ENCODE measurements around the gene TFPI2.
"Not testable (repeated sequence)": the region's sequence is repeated elsewhere in the genome, so short reads cannot be mapped to it uniquely, and the experiment has no call there.

TFPI2 gene

GRCh38 chr7:93920496-93921182 is 30.1 kb upstream of the TFPI2 start:
- in situ Hi-C loops (cut with MboI; ENCODE audit: low sequenced_read_pairs, unreplicated experiment): loop anchor here (25.0 kb wide), 1 partner anchor 467 kb away; the partner anchor contains the start of gene COL1A2
- no peak for TF ChIP-seq CTCF (IDR thresholded peaks at IDR 0.05; ENCODE audit: borderline replicate concordance, control extremely low read depth, extremely low read depth, insufficient read depth, missing control alignments)
- DNase-seq (ENCODE audit: low spot score): no peak

DNA sequence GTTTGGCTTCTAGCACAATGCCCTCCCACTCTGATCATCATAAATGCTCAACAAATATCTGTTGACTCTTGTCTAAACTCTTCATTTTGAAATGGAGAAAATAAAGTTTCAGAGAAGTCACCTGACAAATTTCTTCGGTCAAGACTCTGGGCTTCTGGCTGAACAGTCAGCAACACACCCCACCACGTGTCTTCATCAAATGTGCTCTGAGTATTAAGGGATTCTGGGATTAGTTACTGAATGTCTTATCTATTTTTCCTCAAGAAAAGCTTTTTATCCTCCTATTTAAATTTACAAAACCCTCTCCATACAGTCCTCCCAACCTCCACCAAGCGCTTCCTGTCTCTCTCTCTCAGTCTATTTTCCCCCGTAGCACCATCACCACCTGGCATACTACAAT is 25.8 kb upstream of the TFPI2 start:
- in situ Hi-C loops (cut with MboI; ENCODE audit: low sequenced_read_pairs, unreplicated experiment): loop anchor here (25.0 kb wide), 1 partner anchor 471 kb away; the partner anchor contains the start of gene COL1A2

GRCh38 chr7:93915888-93916287 is 25.3 kb upstream of the TFPI2 start:
- in situ Hi-C loops (cut with MboI; ENCODE audit: low sequenced_read_pairs, unreplicated experiment): loop anchor here (25.0 kb wide), 1 partner anchor 471 kb away; the partner anchor contains the start of gene COL1A2
- DNase-seq (ENCODE audit: low spot score): not testable (repeated sequence)

More for the DNA sequence above, 25.8 kb upstream of the TFPI2 start:
- not testable (repeated sequence) for DNase-seq (ENCODE audit: low spot score)

GRCh38 chr7:93915206-93915842 is 24.8 kb upstream of the TFPI2 start:
- not testable (repeated sequence) for DNase-seq (ENCODE audit: low spot score)
- in situ Hi-C loops (cut with MboI; ENCODE audit: low sequenced_read_pairs, unreplicated experiment): loop anchor here (25.0 kb wide), 1 partner anchor 472 kb away; the partner anchor contains the start of gene COL1A2

DNA sequence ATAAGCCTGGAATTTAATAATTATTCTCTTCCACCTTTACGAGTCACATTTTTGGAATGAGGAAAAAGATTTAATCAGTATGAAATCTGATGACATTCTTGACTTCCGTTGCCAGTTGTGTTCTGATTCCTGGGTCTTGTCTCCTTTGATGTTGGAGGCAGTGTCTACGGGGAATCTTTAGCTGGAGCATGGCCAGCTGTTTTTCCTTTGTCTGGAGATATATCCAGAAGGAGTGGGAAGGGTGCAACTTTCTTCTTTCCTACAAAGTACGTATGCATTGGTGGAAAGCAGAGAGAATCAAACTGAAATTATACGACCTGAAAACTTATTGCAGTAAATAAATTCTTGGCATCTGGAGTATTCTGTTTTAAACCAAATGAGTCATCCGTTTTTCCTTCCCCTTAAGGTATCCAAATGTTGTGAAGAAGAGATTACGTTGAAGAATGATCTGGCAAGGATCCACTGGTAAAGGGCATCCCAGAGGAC is 24.1 kb upstream of the TFPI2 start:
- in situ Hi-C loops (cut with MboI; ENCODE audit: low sequenced_read_pairs, unreplicated experiment): loop anchor here (25.0 kb wide), 1 partner anchor 473 kb away; the partner anchor contains the start of gene COL1A2
- no peak for TF ChIP-seq CTCF (IDR thresholded peaks at IDR 0.05; ENCODE audit: borderline replicate concordance, control extremely low read depth, extremely low read depth, insufficient read depth, missing control alignments)
- DNase-seq (ENCODE audit: low spot score): no peak

GRCh38 chr7:93913197-93913596 is 22.6 kb upstream of the TFPI2 start:
- TF ChIP-seq CTCF (IDR thresholded peaks at IDR 0.05; ENCODE audit: borderline replicate concordance, control extremely low read depth, extremely low read depth, insufficient read depth, missing control alignments): no peak
- in situ Hi-C loops (cut with MboI; ENCODE audit: low sequenced_read_pairs, unreplicated experiment): loop anchor here (25.0 kb wide), 1 partner anchor 474 kb away; the partner anchor contains the start of gene COL1A2
- no peak for DNase-seq (ENCODE audit: low spot score)

DNA sequence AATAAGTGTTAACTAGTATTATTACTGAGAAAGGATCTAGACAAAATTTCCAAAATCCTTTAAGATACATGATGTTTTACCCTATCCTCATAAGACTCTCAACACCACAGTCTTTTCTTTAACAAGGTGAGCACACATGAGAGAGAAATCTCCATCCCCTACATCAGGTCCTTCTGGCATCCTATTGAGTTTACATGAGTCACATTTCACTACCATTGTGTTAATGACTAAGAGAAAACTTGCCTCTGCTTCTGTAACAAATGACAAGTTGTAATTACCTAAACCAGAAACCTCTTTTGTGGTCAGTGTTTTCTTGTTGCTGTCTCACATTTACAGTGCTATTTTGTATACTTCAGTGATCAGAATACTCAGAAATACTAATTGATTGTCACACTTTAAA is 21.1 kb upstream of the TFPI2 start:
- in situ Hi-C loops (cut with MboI; ENCODE audit: low sequenced_read_pairs, unreplicated experiment): loop anchor here (25.0 kb wide), 1 partner anchor 476 kb away; the partner anchor contains the start of gene COL1A2
- DNase-seq (ENCODE audit: low spot score): not testable (repeated sequence)

DNA sequence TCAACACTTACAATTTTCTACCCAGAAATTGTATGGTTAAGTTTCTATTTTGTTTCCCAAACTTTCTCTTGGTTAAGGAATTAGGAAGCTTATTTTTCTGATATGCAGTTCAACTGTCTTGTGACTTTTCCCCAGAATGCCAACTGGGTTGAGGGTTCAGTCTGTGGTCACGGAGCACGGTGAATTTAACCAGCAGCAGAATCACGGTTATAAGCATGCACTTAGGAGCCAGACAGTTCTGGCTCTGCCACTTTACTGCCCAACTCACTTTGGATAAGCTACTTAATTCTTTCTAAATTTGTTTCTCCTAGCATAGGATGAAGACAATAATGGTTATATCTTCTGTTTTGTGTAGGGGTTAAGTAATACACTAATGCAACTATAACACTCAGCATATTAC is 20.7 kb upstream of the TFPI2 start:
- DNase-seq (ENCODE audit: low spot score): not testable (repeated sequence)
- in situ Hi-C loops (cut with MboI; ENCODE audit: low sequenced_read_pairs, unreplicated experiment): loop anchor here (25.0 kb wide), 1 partner anchor 476 kb away; the partner anchor contains the start of gene COL1A2
